Measurements from ENCODE around the gene RPS5.
A peak's percentile ranks its signal among the peaks of the same experiment; 100 is the strongest.
"Not testable (repeated sequence)": the region's sequence is repeated elsewhere in the genome, so short reads cannot be mapped to it uniquely, and the experiment has no call there.

The RPS5 gene

DNA sequence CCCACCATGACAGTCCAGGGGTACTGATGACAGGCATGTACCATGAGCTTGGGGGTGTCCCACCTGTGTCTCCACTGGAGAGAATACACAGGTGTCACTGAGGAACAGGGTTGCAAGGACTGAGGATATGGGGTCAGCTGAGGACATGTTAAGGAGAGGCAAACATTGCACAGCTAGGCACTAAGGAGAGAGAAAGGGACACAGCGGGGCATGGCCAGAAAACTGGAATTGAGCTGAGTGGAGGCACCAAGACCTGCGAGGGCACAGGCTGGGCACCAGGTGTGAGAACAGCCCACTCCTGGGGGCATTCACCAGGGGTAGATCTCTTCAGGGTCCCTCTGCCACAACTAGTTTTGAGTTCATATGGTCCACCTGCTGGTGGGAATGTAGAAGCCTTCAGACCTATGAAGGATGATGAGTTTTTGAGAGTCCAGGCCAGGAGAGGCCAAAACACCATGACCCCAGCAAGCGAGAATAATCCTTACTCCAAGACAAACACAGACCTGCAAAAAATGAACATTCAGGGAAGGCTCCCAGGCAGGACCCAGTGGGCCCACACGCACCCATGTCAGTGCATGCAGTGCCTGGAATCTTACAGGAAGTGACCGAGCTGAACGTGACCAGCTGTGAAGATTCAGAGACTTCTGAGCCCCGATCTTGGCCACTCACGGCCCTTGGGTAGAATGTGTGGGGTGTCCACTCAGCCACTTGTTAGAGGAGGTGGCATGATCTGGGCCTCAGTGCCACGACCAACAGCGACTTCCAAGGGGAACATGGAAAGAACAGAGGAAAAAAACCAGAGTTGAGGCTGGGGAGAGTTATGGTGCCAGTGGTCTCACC is 20.0 kb downstream of the RPS5 start:
- DNase-seq (ENCODE audit: low spot score), result no peak

DNA sequence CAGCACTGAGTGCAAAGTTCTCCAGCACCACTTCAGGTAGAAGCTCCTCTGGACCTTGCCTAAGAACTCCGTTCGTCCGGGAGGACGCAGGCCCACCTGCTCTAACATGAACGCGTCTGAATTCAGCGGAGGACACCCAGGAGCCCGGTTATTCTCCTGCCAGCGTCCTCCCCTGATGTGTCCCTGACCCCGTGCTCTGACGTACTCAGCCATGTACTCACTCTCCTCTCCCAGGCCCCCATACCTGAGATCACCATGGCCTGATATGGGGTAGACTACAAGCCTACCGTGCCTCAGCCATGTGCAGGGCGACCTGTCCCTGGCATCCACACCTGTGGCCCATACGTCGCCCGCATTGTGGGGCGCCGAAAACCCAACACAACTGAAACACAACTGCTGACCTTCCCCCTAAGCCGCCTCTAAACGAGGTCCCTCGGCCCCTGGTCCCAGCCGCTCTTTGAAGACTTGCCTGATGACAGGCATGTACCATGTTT is 20.6 kb downstream of the RPS5 start:
- no peak for DNase-seq (ENCODE audit: low spot score)

DNA sequence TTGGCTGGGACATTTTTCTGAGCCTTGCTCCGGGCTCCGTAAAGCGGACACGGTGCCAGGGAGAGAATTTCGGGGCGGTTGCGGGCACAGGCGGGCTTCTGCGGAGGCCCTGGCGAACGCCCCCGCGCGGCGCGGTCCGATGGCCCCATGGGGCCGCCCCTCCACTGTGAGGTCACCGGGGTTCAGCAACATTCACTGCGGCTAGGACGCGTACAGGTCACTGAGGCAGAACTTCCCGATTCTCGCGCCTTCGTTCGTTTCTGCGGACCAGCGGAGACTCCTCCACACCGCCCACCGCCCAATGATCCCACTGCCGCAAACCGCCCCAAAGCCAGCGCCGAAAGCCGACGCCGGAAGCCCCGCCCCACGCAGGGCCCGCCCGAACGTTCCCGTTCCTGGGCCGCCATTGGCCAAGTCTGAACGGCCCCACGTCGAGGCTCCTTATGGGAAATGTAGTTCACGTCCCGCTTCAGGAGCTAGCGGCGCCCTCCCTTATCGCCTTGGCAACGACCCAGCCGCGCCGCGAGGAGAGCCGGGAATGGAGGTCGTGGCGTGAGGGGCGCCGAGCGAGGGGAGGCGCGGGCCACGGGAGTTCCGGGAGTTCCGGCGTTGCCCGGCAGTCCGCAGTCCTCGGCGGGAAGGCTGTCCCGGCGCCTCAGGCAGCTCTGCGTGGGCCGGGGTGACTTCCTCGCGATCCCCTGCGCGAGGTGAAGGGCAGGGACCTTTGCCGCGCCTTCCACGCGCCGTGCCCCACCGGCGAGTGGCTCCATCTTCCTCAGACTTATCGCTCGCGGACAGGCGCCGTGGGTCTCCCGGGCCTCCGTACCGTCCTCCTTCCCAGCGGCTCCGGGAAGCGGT is 21.3 kb downstream of the RPS5 start, which contains the start of gene ZNF584:
Gene ZNF584, plus strand, starts transcription at position 498 of the 858 bp plus-strand sequence. CDS start 499 bp downstream, outside the sequence.
- DNase-seq (ENCODE audit: low spot score), result peak; percentile 94

DNA sequence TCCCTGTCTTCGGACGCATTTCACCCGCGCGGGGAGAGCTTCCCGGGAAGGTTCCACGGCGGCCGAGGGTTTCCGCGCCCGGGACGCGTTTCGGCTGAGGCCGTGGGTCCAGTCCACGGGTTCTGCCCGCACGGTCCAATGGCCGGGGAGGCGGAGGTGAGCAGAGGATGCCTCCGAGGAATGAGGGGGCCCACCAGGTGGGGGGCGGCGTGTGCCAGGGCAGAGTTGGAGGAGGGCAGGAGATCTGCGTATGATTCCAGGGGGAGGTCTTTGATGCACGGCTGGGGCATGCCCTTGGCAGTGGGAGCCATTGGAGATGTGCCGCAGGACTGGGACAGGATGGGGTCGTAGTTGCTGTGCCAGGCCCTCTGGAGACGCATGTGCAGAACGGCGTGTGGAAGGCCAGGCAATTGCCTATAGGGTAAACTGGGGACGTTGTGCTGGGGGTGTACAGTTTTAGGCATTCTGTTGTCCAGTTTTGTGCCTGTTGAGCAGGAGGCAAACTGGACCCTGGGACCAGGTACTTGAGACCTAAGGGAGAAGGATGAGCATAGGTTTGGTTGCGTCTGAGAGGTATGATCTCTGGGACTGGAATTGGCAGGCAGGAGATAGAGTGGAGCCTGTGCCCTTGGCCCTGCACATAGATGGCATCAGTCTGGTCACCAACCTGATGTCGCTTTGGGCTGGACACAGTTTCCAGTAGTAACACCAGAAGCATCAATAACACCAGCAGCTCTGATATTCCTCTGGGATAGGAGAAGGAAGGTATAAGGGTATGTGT is 22.1 kb downstream of the RPS5 start:
- no peak for DNase-seq (ENCODE audit: low spot score)

DNA sequence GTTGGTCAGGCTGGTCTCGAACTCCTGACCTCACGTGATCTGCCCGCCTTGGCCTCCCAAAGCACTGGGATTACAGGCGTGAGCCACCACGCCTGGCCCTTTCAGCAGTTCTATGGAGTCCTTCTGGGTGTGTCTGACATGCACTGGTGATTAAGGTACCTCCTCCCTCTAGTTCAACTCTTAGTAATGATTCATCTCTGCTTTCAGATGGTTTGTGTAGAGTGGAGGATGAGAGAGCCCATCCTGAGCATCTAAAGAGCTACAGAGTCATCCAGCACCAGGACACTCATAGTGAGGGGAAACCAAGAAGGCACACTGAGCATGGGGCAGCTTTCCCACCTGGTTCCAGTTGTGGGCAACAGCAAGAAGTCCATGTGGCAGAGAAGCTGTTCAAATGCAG is 29.5 kb downstream of the RPS5 start:
- DNase-seq (ENCODE audit: low spot score), result no peak

DNA sequence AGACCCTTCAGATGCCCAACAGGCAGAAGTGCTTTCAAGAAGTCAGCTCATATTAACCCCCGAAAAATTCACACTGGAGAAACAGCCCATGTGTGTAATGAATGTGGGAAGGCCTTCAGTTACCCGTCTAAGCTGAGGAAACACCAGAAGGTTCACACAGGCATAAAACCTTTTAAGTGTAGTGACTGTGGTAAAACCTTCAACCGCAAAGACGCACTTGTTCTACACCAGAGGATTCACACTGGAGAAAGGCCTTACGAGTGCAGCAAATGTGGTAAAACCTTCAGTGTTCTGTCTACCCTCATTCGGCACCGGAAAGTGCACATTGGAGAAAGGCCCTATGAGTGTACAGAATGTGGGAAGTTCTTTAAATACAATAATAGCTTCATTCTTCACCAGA is 30.0 kb downstream of the RPS5 start:
- no peak for DNase-seq (ENCODE audit: low spot score)

DNA sequence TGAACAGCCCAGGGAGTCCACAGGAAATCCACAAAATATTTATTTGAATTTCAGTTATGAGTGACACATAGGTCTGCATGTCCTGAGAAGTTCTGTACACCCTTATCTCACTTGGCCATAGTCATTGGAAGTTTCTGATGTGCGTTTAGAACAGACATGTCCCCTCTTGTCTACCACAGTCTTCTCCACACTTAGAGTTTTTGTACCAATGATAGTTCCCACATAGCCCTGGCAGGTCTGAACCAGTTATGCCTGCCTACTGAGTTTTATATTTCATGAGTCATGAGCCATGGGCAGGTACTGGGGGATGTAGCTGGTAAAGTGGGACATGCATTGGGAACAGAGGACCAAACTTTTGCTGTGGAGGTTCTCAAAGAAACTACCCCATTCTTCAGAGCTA is 41.5 kb downstream of the RPS5 start:
- no peak for DNase-seq (ENCODE audit: low spot score)

DNA sequence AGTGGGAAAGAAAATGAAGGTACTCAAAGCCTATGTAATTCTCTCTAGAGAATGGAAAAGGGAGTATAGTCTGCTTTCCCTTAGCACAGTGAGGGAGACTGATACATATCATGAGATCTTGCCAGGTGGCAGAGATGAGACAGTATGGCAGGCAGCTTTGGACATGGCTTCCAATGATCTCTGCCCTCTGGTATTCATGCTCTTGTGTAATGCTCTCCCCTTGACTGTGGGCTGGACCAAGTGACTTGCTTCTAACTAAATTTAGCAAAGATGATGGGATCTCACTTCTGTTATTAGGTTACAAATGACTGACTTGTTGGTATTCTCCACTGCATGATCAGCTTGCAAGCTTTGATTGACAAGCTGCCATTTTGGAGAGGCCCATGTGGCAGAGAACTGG is 42.7 kb downstream of the RPS5 start:
- no peak for DNase-seq (ENCODE audit: low spot score)

DNA sequence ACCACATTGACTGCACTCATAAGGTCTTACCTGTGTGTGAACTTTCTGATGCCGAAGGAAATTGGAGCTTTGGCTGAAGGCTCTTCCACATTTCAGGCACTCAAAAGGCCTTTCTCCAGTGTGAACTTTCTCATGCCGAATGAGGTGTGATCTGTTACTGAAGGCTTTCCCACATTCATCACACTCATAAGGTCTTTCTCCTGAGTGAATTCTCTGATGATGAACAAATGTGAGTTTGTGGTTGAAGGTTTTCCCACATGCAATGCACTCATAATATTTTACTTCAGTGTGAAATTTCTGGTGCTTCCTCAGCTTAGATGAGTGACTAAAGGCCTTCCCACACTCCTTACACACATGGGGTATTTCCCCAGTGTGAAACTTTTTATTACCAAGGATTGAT is 47.1 kb downstream of the RPS5 start:
- no peak for DNase-seq (ENCODE audit: low spot score)

DNA sequence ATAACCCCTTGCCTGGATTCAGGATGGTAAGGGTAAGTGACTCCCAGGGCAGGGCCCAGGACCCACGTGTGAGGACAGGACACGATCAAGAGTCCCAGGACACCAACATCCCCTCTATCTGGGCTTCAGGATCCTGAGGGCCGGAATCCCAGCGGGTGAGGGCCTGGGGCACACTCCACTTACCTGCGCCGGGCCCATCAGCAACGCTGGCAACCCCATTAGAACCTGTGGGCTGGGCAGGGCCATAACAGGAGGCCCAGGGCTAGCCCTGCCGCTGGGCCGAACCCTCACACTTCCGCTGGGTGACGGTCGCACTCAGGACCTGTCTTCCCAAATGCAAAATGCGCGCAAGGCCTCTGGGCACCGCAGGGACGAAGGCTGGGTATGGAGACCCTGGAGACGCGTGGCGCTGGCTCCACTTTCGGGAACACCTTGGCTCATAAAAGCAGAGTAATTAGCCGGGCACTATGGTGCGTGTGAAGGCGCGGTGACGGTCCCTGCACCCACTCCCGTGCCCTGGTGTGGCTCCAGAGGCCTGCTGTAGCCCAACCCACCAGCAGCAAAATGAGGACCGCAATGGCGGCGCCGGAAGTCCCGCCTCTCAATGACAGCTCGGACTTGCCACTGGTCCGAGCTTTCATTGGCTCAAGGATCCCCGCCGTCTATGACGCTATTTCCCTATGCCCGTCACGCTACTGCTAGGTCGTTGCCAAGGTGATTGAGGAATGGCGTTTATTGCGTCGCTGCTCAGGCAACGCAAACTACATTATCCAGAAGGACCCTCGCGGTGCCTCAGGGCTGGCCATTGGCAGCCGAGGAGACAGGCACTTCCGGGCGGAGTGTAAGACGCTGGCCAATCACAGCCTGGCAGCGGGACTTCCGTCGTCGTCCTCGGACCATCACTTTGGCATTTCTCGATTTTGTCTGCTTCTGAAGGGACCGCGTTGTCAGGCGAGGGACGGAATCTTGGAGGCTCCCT is 52.8 kb downstream of the RPS5 start, which contains the start of gene ZNF132:
Gene ZNF132, minus strand, starts transcription at position 578 of the 979 bp plus-strand sequence. Its CDS starts 332 bp downstream, at position 246.
- peak; percentile 98 for DNase-seq (ENCODE audit: low spot score)

DNA sequence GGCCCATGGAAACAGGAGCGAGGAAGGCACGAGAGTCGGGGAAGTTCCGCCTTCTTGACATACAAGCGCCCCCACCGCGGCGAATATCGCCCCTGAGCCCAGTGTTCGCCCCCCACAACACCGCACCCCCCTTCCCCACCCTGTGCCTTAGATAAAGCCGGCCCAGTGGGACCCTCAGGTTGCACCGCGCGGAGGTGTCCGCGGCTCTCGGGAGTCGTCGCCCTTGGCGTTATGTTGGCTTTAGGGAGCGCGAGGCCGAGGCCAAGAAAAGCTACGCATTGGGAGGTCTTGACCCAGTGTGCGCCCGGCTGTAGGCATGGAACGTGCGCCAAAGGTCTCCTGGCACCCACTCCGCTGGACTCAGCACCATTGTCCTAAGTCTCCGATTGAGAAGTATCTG is 53.5 kb downstream of the RPS5 start:
- no peak for DNase-seq (ENCODE audit: low spot score)

DNA sequence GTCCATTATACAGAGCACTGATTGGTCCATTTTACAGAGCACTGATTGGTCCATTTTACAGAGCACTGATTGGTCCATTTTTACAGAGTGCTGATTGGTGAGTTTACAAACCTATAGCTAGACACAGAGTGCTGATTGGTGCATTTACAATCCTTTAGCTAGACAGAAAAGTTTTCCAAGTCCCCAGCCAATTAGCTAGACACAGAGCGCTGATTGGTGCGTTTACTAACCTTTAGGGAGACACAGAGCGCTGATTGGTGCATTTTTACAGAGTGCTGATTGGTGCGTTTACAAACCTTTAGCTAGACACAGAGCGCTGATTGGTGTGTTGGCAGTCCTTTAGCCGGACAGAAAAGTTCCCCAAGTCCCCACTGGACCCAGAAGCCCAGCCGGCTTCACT is 55.9 kb downstream of the RPS5 start:
- not testable (repeated sequence) for DNase-seq (ENCODE audit: low spot score)
